LNCaP clone FGC (cell line): ENCODE measurements around the gene FBXW4.

Experiments
- DNase-seq: peaks from one replicate; pipeline ENCODE4 v3.0.0-alpha.2; 2011; ENCODE audit warnings: low read depth
- H3K4me3 ChIP-seq: 2 replicates; pipeline ENCODE4 v1.5.1; 2011; ENCODE audit warnings: mild to moderate bottlenecking, low read depth, low read length, control low read depth
- CTCF ChIP-seq: IDR thresholded peaks from 2 replicates; pipeline ENCODE4 v1.5.1; 2012; ENCODE audit warnings: mild to moderate bottlenecking; ENCODE audit not compliant: control insufficient read depth, insufficient read depth; ENCODE audit errors: extremely low read depth

Gene FBXW4

DNA sequence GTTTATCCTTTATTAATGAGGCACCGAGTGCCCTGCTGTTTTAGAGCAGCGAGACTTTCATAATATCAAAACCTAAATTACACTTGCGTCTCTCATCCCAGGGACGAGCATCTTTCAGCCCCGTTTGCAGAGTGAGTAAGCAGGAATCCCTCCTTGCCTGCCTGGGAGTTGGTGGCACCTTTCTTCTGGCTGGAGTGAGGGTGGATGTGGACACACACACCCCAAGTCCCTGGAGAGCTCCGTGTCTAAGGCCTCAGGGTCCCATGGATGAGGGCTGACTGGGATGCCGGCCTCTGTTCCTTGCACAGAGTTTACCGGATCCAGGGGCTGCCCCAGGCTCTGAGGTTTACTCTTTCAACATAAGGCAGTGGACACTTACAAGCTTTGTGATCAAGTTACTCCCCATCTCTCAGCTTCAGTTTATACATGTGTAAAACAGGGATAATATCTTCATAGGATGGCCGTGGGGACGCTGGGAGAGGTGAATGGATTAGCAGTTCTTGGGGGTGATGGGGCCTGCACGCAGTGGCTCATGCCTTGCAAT, 131.4 kb downstream of the FBXW4 start:
- TF ChIP-seq CTCF, result no peak
- H3K4me3 ChIP-seq, result no peak overlapping the region
- no peak for DNase-seq

DNA sequence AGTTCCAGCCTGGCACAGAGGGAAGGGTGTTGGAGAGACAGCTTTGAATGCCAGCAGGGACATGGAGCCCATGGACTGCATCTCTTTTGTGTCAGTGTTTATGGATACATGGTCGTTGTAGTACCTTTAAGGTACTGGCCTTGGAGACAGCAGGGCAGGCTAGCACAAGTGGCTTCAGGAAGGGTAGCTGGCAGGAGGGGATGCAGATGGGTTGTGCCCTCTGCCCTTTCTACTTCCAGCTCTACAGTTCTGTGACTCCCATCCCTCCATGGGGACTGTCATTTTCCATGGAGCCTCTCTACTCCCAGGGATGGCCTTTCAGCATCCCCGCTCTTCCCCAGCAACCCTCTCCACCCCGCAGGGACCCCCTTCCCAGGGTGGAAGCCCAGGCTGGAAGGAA, 132.0 kb downstream of the FBXW4 start:
- DNase-seq, result no peak
- no peak overlapping the region for H3K4me3 ChIP-seq
- TF ChIP-seq CTCF, result no peak

GRCh38 chr10:101562231-101562630, 132.7 kb downstream of the FBXW4 start:
- no peak overlapping the region for H3K4me3 ChIP-seq
- TF ChIP-seq CTCF, result no peak
- DNase-seq, result no peak

- H3K4me3 ChIP-seq, result no peak overlapping the region
- DNase-seq, result no peak
- no peak for TF ChIP-seq CTCF
Observed at GRCh38 chr10:101561068-101561915, 133.7 kb downstream of the FBXW4 start.
